Liver (tissue), 9 donors: ENCODE results near the gene MAN2A2. TPM values are rescaled to one million over a fixed set of nuclear protein-coding genes. Genes with fewer than 3 reads are reported as not detected.
A peak's percentile ranks its signal among the peaks of the same experiment; 100 is the strongest.

Experiments
- DNase-seq: peaks from one replicate; pipeline ENCODE4 v3.0.0-alpha.2; 2017; ENCODE audit warnings: low spot score
- H3K27ac ChIP-seq, 2 donors: one replicate each; pipeline ENCODE4 v1.7.0; 2013; ENCODE audit warnings: inconsistent platforms in 2 of 2, low read length in 2 of 2, control low read depth in 1 of 2, low read depth in 1 of 2, mild to moderate bottlenecking in 1 of 2
- H3K27me3 ChIP-seq, 4 donors: one replicate each; pipeline versions ENCODE4 v1.6.1 to v1.7.0; 2013; ENCODE audit warnings: low read length in 3 of 4, inconsistent platforms in 1 of 4, mild to moderate bottlenecking in 1 of 4, moderate library complexity in 1 of 4; ENCODE audit not compliant: control insufficient read depth in 4 of 4, insufficient read depth in 4 of 4
- H3K36me3 ChIP-seq, 4 donors: one replicate each; pipeline versions ENCODE4 v1.6.1 to v1.7.0; 2013; ENCODE audit warnings: low read length in 3 of 4, mild to moderate bottlenecking in 3 of 4, low read depth in 1 of 4, moderate library complexity in 1 of 4; ENCODE audit not compliant: control insufficient read depth in 4 of 4, insufficient read depth in 3 of 4
- H3K4me1 ChIP-seq, 4 donors: one replicate each; pipeline versions ENCODE4 v1.6.1 to v1.7.0; 2013; ENCODE audit warnings: low read length in 3 of 4, mild to moderate bottlenecking in 3 of 4, moderate library complexity in 1 of 4; ENCODE audit not compliant: control insufficient read depth in 4 of 4, insufficient read depth in 4 of 4
- H3K4me3 ChIP-seq, 3 donors: one replicate each; pipeline versions ENCODE4 v1.6.1 to v1.7.0; 2013; ENCODE audit warnings: low read length in 3 of 3, control low read depth in 1 of 3, low read depth in 1 of 3, mild to moderate bottlenecking in 1 of 3
- H3K9ac ChIP-seq, 2 donors: one replicate each; pipeline ENCODE4 v1.7.0; 2013; ENCODE audit warnings: low read length in 2 of 2, mild to moderate bottlenecking in 2 of 2, moderate library complexity in 2 of 2, control low read depth in 1 of 2, low read depth in 1 of 2
- H3K9me3 ChIP-seq, 4 donors: one replicate each; pipeline versions ENCODE4 v1.6.1 to v1.7.0; 2013; ENCODE audit warnings: low read length in 3 of 4; ENCODE audit not compliant: control insufficient read depth in 4 of 4
- ATF3 ChIP-seq: IDR thresholded peaks from 2 replicates; pipeline ENCODE4 v1.6.1; 2016; ENCODE audit warnings: antibody characterized with exemption
- FOXA1 ChIP-seq: IDR thresholded peaks from 2 replicates; pipeline ENCODE4 v1.6.1; 2016; ENCODE audit warnings: antibody characterized with exemption
- FOXA2 ChIP-seq: IDR thresholded peaks from 2 replicates; pipeline ENCODE4 v1.6.1; 2016; ENCODE audit warnings: antibody characterized with exemption
- HNF4A ChIP-seq, 2 donors: conservative IDR thresholded peaks; 2 replicates each; pipeline ENCODE4 v1.6.1; 2016; ENCODE audit warnings: antibody characterized with exemption in 2 of 2, mild to moderate bottlenecking in 2 of 2
- JUND ChIP-seq, 2 donors: IDR thresholded peaks; 2 replicates each; pipeline ENCODE4 v1.6.1; 2016; ENCODE audit warnings: antibody characterized with exemption in 2 of 2
- NR2F2 ChIP-seq: IDR thresholded peaks from 2 replicates; pipeline ENCODE4 v1.6.1; 2016; ENCODE audit warnings: antibody characterized with exemption
- RAD21 ChIP-seq, 2 donors: IDR thresholded peaks; 2 replicates each; pipeline ENCODE4 v1.6.1; 2016; ENCODE audit warnings: antibody characterized with exemption in 2 of 2, mild to moderate bottlenecking in 2 of 2
- RXRA ChIP-seq, 2 donors: IDR thresholded peaks; 2 replicates each; pipeline ENCODE4 v1.6.1; 2017 to 2018; ENCODE audit warnings: antibody characterized with exemption in 2 of 2, mild to moderate bottlenecking in 1 of 2
- TAF1 ChIP-seq: conservative IDR thresholded peaks from 2 replicates; pipeline ENCODE4 v1.6.1; 2016; ENCODE audit warnings: antibody characterized with exemption, mild to moderate bottlenecking
- YY1 ChIP-seq: IDR thresholded peaks from 2 replicates; pipeline ENCODE4 v1.6.1; 2016; ENCODE audit warnings: antibody characterized with exemption, mild to moderate bottlenecking
- WGBS: extraction: QIAGEN DNeasy Blood & Tissue Kit; methylation state at CpG from one replicate; pipeline ENCODE4 v1.1.7; 2013; 5-methylcytosine and 5-hydroxymethylcytosine counted together
- polyA plus RNA-seq, 2 donors: library from polyadenylated mRNA; stranded (reverse) in 1 of 2; unstranded in 1 of 2; fragments of 200-250 nt in 1 of 2; fragments of >200 nt in 1 of 2; fragmentation: Nextera tagmentation in 1 of 2; extraction: Ambion mirVana in 1 of 2; gene quantifications; one replicate each; pipeline versions ENCODE4 v1.2.1 to v1.2.3, GENCODE V29; 2013 to 2015
- total RNA-seq, 2 donors: library from RNA; depleted of rRNA; stranded (reverse); fragments of >200 nt; gene quantifications; one replicate each; pipeline ENCODE4 v1.2.3, GENCODE V29; 2014
- TF ChIP-seq, protein P1 (sequence below): IDR thresholded peaks from 2 replicates; pipeline ENCODE4 v1.6.1; 2016; ENCODE audit warnings: antibody characterized with exemption
- TF ChIP-seq, protein P2 (sequence below): IDR thresholded peaks from 2 replicates; pipeline ENCODE4 v1.6.1; 2016; ENCODE audit warnings: antibody characterized with exemption, mild to moderate bottlenecking
- TF ChIP-seq, protein P3 (sequence below): IDR thresholded peaks from 2 replicates; pipeline ENCODE4 v1.6.1; 2016; ENCODE audit warnings: antibody characterized with exemption
- TF ChIP-seq, protein P4 (sequence below): fragments of 150-350 bp; IDR thresholded peaks from 2 replicates; pipeline ENCODE4 v1.5.1; 2017; ENCODE audit warnings: improper control_type of control experiment, low read depth, low read length; ENCODE audit not compliant: missing input control
- donor health status: healthy.
- donor health status: healthy.
- donor health status: healthy.
- donor health status: healthy.
- donor health status: healthy.

The MAN2A2 gene
- total and polyA plus RNA-seq, 4 donors: 17.3 to 111 (median 50.9) TPM

GRCh38 chr15:90868261-90868689 lies 34.8 kb upstream of the MAN2A2 start, which contains the start of gene FURIN:
TSS of gene FURIN (plus strand) at chr15:90868588. CDS start at chr15:90875741, 7,153 bp downstream.
- WGBS: 87% methylated on average over 6 of the region's 6 CpGs
- Histone ChIP-seq H3K4me1 (peaks cover 15 to 55% (median 38%) of the 10 kb centered on the region in 4 donors), H3K27ac (peak within 1 kb of the TSS; percentile 88 to 90), H3K27me3 (no peaks in the 10 kb centered on the region), H3K4me3 (no peak within 1 kb of the TSS), H3K9me3 (no peaks in the 10 kb centered on the region), H3K9ac (peak within 1 kb of the TSS in 1 of 2 donors; percentile 18), H3K36me3 (no peaks in the 10 kb centered on the region)
- TF ChIP-seq RAD21 (IDR thresholded peaks at IDR 0.05): no peak
- TF ChIP-seq TAF1: no peak
- no peak for TF ChIP-seq ATF3
- TF ChIP-seq, protein P1, sequence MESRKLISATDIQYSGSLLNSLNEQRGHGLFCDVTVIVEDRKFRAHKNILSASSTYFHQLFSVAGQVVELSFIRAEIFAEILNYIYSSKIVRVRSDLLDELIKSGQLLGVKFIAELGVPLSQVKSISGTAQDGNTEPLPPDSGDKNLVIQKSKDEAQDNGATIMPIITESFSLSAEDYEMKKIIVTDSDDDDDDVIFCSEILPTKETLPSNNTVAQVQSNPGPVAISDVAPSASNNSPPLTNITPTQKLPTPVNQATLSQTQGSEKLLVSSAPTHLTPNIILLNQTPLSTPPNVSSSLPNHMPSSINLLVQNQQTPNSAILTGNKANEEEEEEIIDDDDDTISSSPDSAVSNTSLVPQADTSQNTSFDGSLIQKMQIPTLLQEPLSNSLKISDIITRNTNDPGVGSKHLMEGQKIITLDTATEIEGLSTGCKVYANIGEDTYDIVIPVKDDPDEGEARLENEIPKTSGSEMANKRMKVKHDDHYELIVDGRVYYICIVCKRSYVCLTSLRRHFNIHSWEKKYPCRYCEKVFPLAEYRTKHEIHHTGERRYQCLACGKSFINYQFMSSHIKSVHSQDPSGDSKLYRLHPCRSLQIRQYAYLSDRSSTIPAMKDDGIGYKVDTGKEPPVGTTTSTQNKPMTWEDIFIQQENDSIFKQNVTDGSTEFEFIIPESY: no peak
- TF ChIP-seq FOXA1: no peak
- no peak for TF ChIP-seq YY1
- DNase-seq: no peak

DNA sequence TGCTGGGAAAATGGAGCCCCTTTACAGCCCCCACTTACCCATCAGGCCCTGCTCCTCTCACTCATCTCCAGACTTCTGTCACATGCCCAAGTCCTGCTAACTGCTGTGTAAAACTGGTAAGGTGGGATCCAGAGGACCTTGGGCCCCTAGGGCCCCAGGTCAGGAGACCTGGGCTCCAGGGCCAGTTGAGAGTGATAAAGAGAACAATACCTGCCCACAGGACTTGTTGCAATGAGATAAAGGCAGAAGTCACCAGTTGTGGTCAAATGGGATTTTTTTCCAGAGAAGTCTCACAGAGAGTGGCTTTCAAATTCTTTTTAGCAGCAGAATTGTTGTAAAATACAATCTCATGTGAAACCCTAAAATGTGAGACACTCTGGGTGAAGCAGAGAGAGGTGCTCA lies 34.0 kb upstream of the MAN2A2 start:
- Histone ChIP-seq H3K9me3 (no peaks in the 10 kb centered on the region), H3K27ac (peak overlapping the region; percentile 88 to 90), H3K4me3 (no peak overlapping the region), H3K36me3 (no peaks in the 10 kb centered on the region), H3K9ac (peak overlapping the region in 1 of 2 donors; percentile 18), H3K27me3 (no peaks in the 10 kb centered on the region), H3K4me1 (peaks cover 10 to 54% (median 37%) of the 10 kb centered on the region in 4 donors)
- TF ChIP-seq HNF4A (conservative IDR thresholded peaks at IDR 0.05): no peak
- TF ChIP-seq RXRA (IDR thresholded peaks at IDR 0.05): no peak
- TF ChIP-seq, protein P2, sequence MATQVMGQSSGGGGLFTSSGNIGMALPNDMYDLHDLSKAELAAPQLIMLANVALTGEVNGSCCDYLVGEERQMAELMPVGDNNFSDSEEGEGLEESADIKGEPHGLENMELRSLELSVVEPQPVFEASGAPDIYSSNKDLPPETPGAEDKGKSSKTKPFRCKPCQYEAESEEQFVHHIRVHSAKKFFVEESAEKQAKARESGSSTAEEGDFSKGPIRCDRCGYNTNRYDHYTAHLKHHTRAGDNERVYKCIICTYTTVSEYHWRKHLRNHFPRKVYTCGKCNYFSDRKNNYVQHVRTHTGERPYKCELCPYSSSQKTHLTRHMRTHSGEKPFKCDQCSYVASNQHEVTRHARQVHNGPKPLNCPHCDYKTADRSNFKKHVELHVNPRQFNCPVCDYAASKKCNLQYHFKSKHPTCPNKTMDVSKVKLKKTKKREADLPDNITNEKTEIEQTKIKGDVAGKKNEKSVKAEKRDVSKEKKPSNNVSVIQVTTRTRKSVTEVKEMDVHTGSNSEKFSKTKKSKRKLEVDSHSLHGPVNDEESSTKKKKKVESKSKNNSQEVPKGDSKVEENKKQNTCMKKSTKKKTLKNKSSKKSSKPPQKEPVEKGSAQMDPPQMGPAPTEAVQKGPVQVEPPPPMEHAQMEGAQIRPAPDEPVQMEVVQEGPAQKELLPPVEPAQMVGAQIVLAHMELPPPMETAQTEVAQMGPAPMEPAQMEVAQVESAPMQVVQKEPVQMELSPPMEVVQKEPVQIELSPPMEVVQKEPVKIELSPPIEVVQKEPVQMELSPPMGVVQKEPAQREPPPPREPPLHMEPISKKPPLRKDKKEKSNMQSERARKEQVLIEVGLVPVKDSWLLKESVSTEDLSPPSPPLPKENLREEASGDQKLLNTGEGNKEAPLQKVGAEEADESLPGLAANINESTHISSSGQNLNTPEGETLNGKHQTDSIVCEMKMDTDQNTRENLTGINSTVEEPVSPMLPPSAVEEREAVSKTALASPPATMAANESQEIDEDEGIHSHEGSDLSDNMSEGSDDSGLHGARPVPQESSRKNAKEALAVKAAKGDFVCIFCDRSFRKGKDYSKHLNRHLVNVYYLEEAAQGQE: no peak
- TF ChIP-seq NR2F2: no peak
- no peak for TF ChIP-seq YY1
- TF ChIP-seq JUND (IDR thresholded peaks at IDR 0.05): no peak
- TF ChIP-seq ATF3: no peak
- TF ChIP-seq, protein P3, sequence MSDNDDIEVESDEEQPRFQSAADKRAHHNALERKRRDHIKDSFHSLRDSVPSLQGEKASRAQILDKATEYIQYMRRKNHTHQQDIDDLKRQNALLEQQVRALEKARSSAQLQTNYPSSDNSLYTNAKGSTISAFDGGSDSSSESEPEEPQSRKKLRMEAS: no peak
- no peak for TF ChIP-seq FOXA2
- TF ChIP-seq, protein P4, sequence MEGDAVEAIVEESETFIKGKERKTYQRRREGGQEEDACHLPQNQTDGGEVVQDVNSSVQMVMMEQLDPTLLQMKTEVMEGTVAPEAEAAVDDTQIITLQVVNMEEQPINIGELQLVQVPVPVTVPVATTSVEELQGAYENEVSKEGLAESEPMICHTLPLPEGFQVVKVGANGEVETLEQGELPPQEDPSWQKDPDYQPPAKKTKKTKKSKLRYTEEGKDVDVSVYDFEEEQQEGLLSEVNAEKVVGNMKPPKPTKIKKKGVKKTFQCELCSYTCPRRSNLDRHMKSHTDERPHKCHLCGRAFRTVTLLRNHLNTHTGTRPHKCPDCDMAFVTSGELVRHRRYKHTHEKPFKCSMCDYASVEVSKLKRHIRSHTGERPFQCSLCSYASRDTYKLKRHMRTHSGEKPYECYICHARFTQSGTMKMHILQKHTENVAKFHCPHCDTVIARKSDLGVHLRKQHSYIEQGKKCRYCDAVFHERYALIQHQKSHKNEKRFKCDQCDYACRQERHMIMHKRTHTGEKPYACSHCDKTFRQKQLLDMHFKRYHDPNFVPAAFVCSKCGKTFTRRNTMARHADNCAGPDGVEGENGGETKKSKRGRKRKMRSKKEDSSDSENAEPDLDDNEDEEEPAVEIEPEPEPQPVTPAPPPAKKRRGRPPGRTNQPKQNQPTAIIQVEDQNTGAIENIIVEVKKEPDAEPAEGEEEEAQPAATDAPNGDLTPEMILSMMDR: no peak
- no peak for TF ChIP-seq FOXA1
- no peak for DNase-seq
